ENCODE results near the gene SRGAP1. TPM values are rescaled to one million over a fixed set of nuclear protein-coding genes. Genes with fewer than 3 reads are reported as not detected.
A peak's percentile ranks its signal among the peaks of the same experiment; 100 is the strongest.

The SRGAP1 gene
- total and polyA plus RNA-seq, 2 experiments from 2014 or later = 13.0 to 29.4 TPM

DNA sequence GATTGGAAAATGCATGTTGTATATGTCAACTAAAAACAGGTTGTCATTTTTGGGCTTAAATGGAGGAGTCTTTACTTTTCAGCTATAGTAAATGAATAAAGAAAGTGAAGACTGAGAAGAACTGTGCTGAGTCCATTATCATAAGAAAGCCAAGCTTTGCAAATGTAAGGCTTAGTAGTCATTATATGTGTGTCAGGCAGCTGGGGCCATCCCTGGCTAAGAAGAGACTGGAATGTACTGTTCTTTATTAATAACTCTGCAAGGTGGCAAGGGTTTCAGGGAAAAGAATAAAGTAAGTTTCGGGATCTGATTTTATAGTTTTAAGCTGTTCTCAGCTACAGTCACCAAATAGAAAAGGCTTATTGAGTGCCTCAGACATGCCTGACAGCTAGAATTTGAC lies 48.7 kb downstream of the SRGAP1 start:
- no peak overlapping the region for H3K27ac ChIP-seq
- H3K27me3 ChIP-seq (replicated peaks; ENCODE audit: insufficient read depth) = no peaks in the 10 kb centered on the region
- H3K4me2 ChIP-seq (ENCODE audit: unreplicated experiment) = no peak overlapping the region
- H3K4me3 ChIP-seq = no peak overlapping the region
- TF ChIP-seq EZH2phosphoT487 (IDR thresholded peaks at IDR 0.05; ENCODE audit: insufficient read depth, low read depth) = no peak
- no peak for TF ChIP-seq EZH2 (IDR thresholded peaks at IDR 0.05; ENCODE audit: insufficient read depth, poor library complexity, severe bottlenecking)
- peaks cover 100% of the 10 kb centered on the region for H3K79me2 ChIP-seq (ENCODE audit: insufficient read depth)
- H3F3A ChIP-seq (ENCODE audit: insufficient read depth) = peaks cover 31% of the 10 kb centered on the region
- no peaks in the 10 kb centered on the region for H3K9me2 ChIP-seq (ENCODE audit: insufficient read depth)
- peaks cover 1% of the 10 kb centered on the region; the same call in 1 of the 2 replicates for H3K36me3 ChIP-seq (ENCODE audit: low read depth)
- H4K20me1 ChIP-seq (ENCODE audit: insufficient read depth) = peaks cover 11% of the 10 kb centered on the region
- H3K4me1 ChIP-seq (ENCODE audit: insufficient read depth) = peaks cover 21% of the 10 kb centered on the region
- no peaks in the 10 kb centered on the region for H3K9me3 ChIP-seq (ENCODE audit: low read depth)
- H2AFZ ChIP-seq = no peak overlapping the region
- H3K9ac ChIP-seq = no peak overlapping the region
- in situ Hi-C loops (cut with MboI) = no loop called here
- peak; percentile 40 for DNase-seq
- WGBS, 2 experiments (ENCODE audit: low coverage in 1 of 2, low lambda C conversion rate in 2 of 2, missing lambda C conversion rate in 2 of 2) = 92 to 100% methylated on average over 1 of the region's 1 CpG

DNA sequence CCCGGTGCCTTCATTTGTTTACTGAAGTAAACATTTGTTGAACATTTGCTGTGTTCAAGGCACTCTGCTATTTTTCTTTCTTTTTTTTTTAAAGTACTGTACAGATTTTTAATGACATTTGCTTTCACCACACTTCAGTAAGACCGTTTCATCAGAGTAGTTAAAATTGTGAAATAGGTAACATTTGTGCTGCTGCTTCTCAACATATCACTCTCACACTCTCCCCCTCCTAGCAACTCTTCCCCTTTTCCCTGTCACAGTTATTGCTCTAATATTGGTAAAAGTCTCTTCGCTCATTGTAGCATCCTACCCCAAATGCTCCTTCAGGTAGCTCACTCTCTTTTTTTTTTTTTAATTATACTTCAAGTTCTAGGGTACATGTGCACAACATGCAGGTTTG lies 49.6 kb downstream of the SRGAP1 start:
- no peak overlapping the region for H3K27ac ChIP-seq
- WGBS, 2 experiments (ENCODE audit: low coverage in 1 of 2, low lambda C conversion rate in 2 of 2, missing lambda C conversion rate in 2 of 2) = 82 to 85% methylated on average over 3 of the region's 3 CpGs
- H3F3A ChIP-seq (ENCODE audit: insufficient read depth) = peaks cover 25% of the 10 kb centered on the region
- DNase-seq = no peak
- H3K9ac ChIP-seq = no peak overlapping the region
- no peak overlapping the region for H3K4me2 ChIP-seq (ENCODE audit: unreplicated experiment)
- H3K9me2 ChIP-seq (ENCODE audit: insufficient read depth) = no peaks in the 10 kb centered on the region
- no peaks in the 10 kb centered on the region for H3K9me3 ChIP-seq (ENCODE audit: low read depth)
- peaks cover 12% of the 10 kb centered on the region for H3K4me1 ChIP-seq (ENCODE audit: insufficient read depth)
- no peaks in the 10 kb centered on the region for H3K27me3 ChIP-seq (replicated peaks; ENCODE audit: insufficient read depth)
- no peak overlapping the region for H2AFZ ChIP-seq
- no peak overlapping the region for H3K4me3 ChIP-seq
- no peaks in the 10 kb centered on the region for H3K36me3 ChIP-seq (ENCODE audit: low read depth)
- H4K20me1 ChIP-seq (ENCODE audit: insufficient read depth) = peaks cover 11% of the 10 kb centered on the region
- H3K79me2 ChIP-seq (ENCODE audit: insufficient read depth) = peaks cover 100% of the 10 kb centered on the region
- in situ Hi-C loops (cut with MboI) = no loop called here
- TF ChIP-seq EZH2 (IDR thresholded peaks at IDR 0.05; ENCODE audit: insufficient read depth, poor library complexity, severe bottlenecking) = no peak
- TF ChIP-seq EZH2phosphoT487 (IDR thresholded peaks at IDR 0.05; ENCODE audit: insufficient read depth, low read depth) = no peak

DNA sequence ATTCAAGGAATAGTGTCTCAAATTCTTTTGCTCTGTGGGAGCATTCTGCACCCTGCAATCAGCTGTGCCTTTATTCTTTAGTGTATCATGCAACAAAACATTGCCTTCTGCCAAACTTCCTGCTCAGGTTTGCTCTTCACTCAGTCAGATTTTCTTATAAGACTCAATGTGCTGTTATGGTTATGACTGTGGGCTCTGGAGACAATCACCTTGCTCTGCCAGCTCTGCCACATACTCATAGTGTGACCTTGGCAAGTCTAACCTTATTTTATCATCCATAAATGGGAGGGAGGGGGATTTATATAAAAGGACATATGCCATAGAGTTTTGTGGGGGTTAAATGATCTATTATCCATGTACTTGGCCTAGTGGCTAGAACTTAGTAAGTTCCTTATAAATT lies 51.3 kb downstream of the SRGAP1 start:
- no peak overlapping the region for H2AFZ ChIP-seq
- DNase-seq = no peak
- H3F3A ChIP-seq (ENCODE audit: insufficient read depth) = peaks cover 18% of the 10 kb centered on the region
- H3K36me3 ChIP-seq (ENCODE audit: low read depth) = no peaks in the 10 kb centered on the region
- no peak overlapping the region for H3K4me3 ChIP-seq
- H3K4me1 ChIP-seq (ENCODE audit: insufficient read depth) = no peaks in the 10 kb centered on the region
- no peaks in the 10 kb centered on the region for H3K27me3 ChIP-seq (replicated peaks; ENCODE audit: insufficient read depth)
- H4K20me1 ChIP-seq (ENCODE audit: insufficient read depth) = peaks cover 11% of the 10 kb centered on the region
- H3K9ac ChIP-seq = no peak overlapping the region
- H3K27ac ChIP-seq = no peak overlapping the region
- no peak overlapping the region for H3K4me2 ChIP-seq (ENCODE audit: unreplicated experiment)
- H3K79me2 ChIP-seq (ENCODE audit: insufficient read depth) = peaks cover 100% of the 10 kb centered on the region
- no peaks in the 10 kb centered on the region for H3K9me3 ChIP-seq (ENCODE audit: low read depth)
- no peaks in the 10 kb centered on the region for H3K9me2 ChIP-seq (ENCODE audit: insufficient read depth)
- TF ChIP-seq EZH2 (IDR thresholded peaks at IDR 0.05; ENCODE audit: insufficient read depth, poor library complexity, severe bottlenecking) = no peak
- no peak for TF ChIP-seq EZH2phosphoT487 (IDR thresholded peaks at IDR 0.05; ENCODE audit: insufficient read depth, low read depth)
- in situ Hi-C loops (cut with MboI) = no loop called here

DNA sequence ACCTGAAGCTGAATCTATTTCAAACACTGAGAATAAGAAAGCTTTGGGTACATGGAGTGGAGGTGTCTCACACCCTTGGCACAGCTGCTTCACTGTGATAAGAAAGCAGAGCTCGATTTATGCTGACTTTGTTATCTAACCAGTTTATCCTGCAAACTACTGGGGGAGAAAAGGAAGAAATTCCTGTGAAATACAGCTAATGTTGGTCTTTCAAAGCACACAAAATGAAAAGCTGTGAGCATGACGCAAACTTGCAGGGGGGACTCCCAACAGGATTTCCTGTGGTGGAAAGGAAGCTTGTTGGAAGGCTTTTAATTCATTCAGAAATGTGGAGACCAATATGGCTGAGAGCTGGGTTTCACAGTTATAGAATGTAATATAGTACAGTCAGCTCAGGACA lies 53.4 kb downstream of the SRGAP1 start:
- Histone ChIP-seq H2AFZ (no peak overlapping the region), H3K9ac (no peak overlapping the region), H3K9me2 (ENCODE audit: insufficient read depth) (no peaks in the 10 kb centered on the region), H3F3A (ENCODE audit: insufficient read depth) (peaks cover 14% of the 10 kb centered on the region), H3K27ac (no peak overlapping the region), H4K20me1 (ENCODE audit: insufficient read depth) (peaks cover 22% of the 10 kb centered on the region), H3K4me1 (ENCODE audit: insufficient read depth) (no peaks in the 10 kb centered on the region), H3K9me3 (ENCODE audit: low read depth) (no peaks in the 10 kb centered on the region), H3K36me3 (ENCODE audit: low read depth) (no peaks in the 10 kb centered on the region), H3K27me3 (replicated peaks; ENCODE audit: insufficient read depth) (no peaks in the 10 kb centered on the region), H3K4me2 (ENCODE audit: unreplicated experiment) (no peak overlapping the region), H3K79me2 (ENCODE audit: insufficient read depth) (peaks cover 100% of the 10 kb centered on the region), H3K4me3 (no peak overlapping the region)
- TF ChIP-seq EZH2phosphoT487 (IDR thresholded peaks at IDR 0.05; ENCODE audit: insufficient read depth, low read depth) (no peak), EZH2 (IDR thresholded peaks at IDR 0.05; ENCODE audit: insufficient read depth, poor library complexity, severe bottlenecking) (no peak)
- in situ Hi-C loops (cut with MboI) = no loop called here
- no peak for DNase-seq
- 73 to 80% methylated on average over 2 of the region's 2 CpGs for WGBS, 2 experiments (ENCODE audit: low coverage in 1 of 2, low lambda C conversion rate in 2 of 2, missing lambda C conversion rate in 2 of 2)

DNA sequence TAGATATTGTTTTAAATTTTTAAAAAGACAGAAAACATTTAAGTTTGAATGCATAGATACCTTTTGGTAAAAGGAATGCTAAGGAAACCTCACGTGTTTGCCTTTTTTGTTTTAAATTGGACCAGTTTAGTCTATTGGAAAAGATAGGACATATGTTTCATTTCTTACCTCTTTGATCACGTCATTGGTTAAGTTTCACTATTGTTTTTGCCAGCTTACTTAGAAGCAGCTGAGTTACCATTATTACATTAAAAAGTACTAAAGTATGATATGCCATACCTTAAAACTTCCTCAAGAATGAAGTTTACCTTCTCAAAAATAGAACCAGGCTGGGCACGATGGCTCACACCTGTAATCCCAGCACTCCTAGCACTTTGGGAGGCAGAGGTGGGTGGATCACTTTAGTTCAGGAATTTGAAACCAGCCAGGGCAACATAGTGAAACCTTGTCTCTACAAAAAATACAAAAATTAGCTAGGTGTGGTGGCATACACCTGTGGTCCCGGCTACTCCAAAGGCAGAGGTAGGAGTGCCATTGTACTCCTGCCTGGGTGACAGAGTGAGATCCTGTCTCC lies 54.4 kb downstream of the SRGAP1 start:
- H3F3A ChIP-seq (ENCODE audit: insufficient read depth) = 0 out of 2 replicates have a peak, but pooled peaks cover 8% of the 10 kb centered on the region
- H3K79me2 ChIP-seq (ENCODE audit: insufficient read depth) = peaks cover 100% of the 10 kb centered on the region
- in situ Hi-C loops (cut with MboI) = no loop called here
- no peak for DNase-seq
- H3K9ac ChIP-seq = no peak overlapping the region
- H3K27ac ChIP-seq = no peak overlapping the region
- peaks cover 22% of the 10 kb centered on the region; the same call in 1 of the 2 replicates for H4K20me1 ChIP-seq (ENCODE audit: insufficient read depth)
- no peak overlapping the region for H3K4me3 ChIP-seq
- no peak overlapping the region for H3K4me2 ChIP-seq (ENCODE audit: unreplicated experiment)
- H3K9me2 ChIP-seq (ENCODE audit: insufficient read depth) = no peaks in the 10 kb centered on the region
- WGBS, 2 experiments (ENCODE audit: low coverage in 1 of 2, low lambda C conversion rate in 2 of 2, missing lambda C conversion rate in 2 of 2) = 99 to 100% methylated on average over 4 of the region's 4 CpGs
- no peaks in the 10 kb centered on the region for H3K27me3 ChIP-seq (replicated peaks; ENCODE audit: insufficient read depth)
- no peaks in the 10 kb centered on the region for H3K9me3 ChIP-seq (ENCODE audit: low read depth)
- H3K4me1 ChIP-seq (ENCODE audit: insufficient read depth) = no peaks in the 10 kb centered on the region
- no peak for TF ChIP-seq EZH2phosphoT487 (IDR thresholded peaks at IDR 0.05; ENCODE audit: insufficient read depth, low read depth)
- TF ChIP-seq EZH2 (IDR thresholded peaks at IDR 0.05; ENCODE audit: insufficient read depth, poor library complexity, severe bottlenecking) = no peak
- no peaks in the 10 kb centered on the region for H3K36me3 ChIP-seq (ENCODE audit: low read depth)
- no peak overlapping the region for H2AFZ ChIP-seq
